ENCODE measurements around the gene ENTPD2. TPM values are rescaled to one million over a fixed set of nuclear protein-coding genes. Genes with fewer than 3 reads are reported as not detected.

The ENTPD2 gene
- total and polyA plus RNA-seq, 4 donors, result 5.7 to 50.7 (median 28.5) TPM

DNA sequence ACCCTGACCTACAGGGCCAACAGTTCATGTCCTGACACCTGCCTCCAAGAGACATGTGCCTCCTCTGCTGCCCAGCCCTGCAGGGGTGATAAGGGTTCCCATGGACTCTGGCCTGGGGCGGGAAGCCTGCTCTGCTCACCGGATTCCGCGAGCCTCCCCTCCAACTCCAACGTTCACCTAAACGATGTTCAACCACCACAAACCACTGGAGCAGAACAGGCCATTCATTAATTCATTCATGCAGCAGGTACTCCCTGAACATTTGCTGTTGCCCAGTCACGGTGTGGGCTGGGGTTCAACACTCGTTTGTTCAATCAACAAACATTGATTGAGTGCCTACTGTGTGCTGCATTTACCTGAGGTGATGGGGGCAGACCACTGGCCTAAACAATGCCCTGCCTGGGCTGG lies 20.1 kb upstream of the ENTPD2 start:
- no peaks in the 10 kb centered on the region for H3K9me3 ChIP-seq (ENCODE audit: control insufficient read depth, insufficient read depth, low read length)
- H3K4me3 ChIP-seq (ENCODE audit: low read depth, low read length), result no peak overlapping the region
- H3K4me1 ChIP-seq (ENCODE audit: control insufficient read depth, insufficient read depth, low read length), result peaks cover 47% of the 10 kb centered on the region
- 91% methylated on average over 8 of the region's 8 CpGs for WGBS (ENCODE audit: insufficient coverage)
- no peaks in the 10 kb centered on the region for H3K36me3 ChIP-seq (ENCODE audit: control insufficient read depth, insufficient read depth, low read length)
- no peak overlapping the region for H3K27ac ChIP-seq (ENCODE audit: low read depth, low read length)
- peaks cover 27% of the 10 kb centered on the region for H3K27me3 ChIP-seq (ENCODE audit: control insufficient read depth, insufficient read depth, low read length)
- DNase-seq (ENCODE audit: low read depth in 4 of 6, low spot score in 6 of 6), result no peak

DNA sequence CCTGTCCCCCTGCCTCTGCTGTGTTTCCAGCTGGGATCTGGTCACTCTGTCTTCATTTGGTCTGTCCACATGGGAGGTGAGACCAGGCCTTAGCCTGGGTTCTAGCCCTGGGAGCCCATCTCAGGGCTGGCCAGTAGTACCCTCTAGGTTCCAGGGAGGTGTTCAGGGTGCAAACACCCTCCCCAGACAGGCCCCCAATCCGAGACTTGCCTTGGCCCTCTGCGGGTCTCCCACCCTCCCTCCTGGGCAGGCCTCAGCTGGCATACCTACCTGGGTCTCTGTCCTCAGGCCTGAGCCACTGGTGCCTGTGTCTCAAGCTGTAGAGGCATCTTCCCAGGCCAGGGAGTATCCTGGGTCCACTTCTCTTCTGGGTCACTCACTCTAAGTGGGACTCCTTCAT lies 17.4 kb upstream of the ENTPD2 start:
- Histone ChIP-seq H3K4me1 (ENCODE audit: control insufficient read depth, insufficient read depth, low read length) (peaks cover 40% of the 10 kb centered on the region), H3K27ac (ENCODE audit: low read depth, low read length) (peak overlapping the region; percentile 91), H3K4me3 (ENCODE audit: low read depth, low read length) (no peak overlapping the region), H3K36me3 (ENCODE audit: control insufficient read depth, insufficient read depth, low read length) (peaks cover 9% of the 10 kb centered on the region), H3K27me3 (ENCODE audit: control insufficient read depth, insufficient read depth, low read length) (peaks cover 6% of the 10 kb centered on the region), H3K9me3 (ENCODE audit: control insufficient read depth, insufficient read depth, low read length) (no peaks in the 10 kb centered on the region)
- 89% methylated on average over 2 of the region's 2 CpGs for WGBS (ENCODE audit: insufficient coverage)
- DNase-seq (ENCODE audit: low read depth in 4 of 6, low spot score in 6 of 6), result no peak

DNA sequence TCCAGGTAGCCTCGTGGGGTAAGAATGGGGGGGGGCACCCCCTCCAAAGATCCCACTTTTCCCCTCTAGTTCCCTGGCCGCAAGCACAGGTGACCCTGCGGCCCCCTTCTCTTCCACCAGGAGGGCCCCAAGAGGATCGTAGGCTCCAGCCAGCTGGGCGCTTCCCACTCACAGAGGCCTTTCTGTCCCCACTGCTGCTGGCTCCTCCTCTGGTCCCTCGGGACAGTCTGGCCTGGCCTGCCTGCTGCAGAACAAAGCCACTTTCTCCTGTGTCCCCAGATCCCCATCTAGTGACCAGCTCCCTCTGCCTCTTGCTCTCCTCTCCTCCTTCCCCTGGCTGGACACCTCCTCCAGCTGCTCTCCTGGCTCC lies 17.0 kb upstream of the ENTPD2 start:
- DNase-seq (ENCODE audit: low read depth in 4 of 6, low spot score in 6 of 6), result peak in 2 of 6 donors; percentile 54 to 80
- 26% methylated on average over 5 of the region's 6 CpGs for WGBS (ENCODE audit: insufficient coverage)
- Histone ChIP-seq H3K4me3 (ENCODE audit: low read depth, low read length) (peak overlapping the region; percentile 50), H3K9me3 (ENCODE audit: control insufficient read depth, insufficient read depth, low read length) (no peaks in the 10 kb centered on the region), H3K36me3 (ENCODE audit: control insufficient read depth, insufficient read depth, low read length) (peaks cover 13% of the 10 kb centered on the region), H3K27me3 (ENCODE audit: control insufficient read depth, insufficient read depth, low read length) (peaks cover 6% of the 10 kb centered on the region), H3K4me1 (ENCODE audit: control insufficient read depth, insufficient read depth, low read length) (peaks cover 40% of the 10 kb centered on the region), H3K27ac (ENCODE audit: low read depth, low read length) (peak overlapping the region; percentile 91)

DNA sequence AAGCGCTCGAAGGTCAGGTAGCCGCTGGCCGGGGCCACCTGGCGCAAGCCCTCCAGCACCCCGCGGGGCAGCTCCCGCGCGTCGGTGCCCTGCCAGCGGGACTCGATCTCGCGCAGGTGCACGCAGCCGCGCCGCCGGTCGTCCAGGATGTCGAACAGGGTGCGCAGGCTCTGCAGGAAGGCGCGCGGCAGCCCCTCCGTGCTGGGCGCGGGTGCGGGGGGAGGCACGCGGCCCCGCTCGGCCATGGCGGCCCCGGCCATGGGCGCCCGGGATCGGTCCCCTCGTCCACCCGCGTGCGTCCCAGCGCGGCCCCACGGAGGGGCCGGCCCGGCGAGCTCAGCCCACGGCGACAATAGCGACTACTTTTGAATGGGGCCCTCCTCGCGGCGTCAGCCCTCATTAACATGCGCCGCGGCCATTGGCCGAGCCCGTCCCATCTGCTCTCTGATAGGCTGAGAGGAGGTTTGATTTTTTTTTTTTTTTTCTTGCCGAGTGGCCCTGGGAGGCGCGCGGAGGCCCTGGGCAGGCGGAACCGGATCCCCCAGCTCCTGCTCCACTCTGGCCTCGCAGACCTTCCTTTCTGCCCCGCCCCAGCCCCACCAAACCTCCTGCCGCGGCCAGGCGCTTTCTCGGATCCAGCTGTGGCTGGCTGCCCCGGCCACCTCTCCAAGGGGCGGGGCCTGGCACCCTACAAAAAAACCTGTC lies 16.5 kb upstream of the ENTPD2 start, which contains the start of gene SAPCD2:
Gene SAPCD2 (minus strand): TSS at position 357 of the 705 bp plus-strand sequence. CDS start 97 bp downstream, at position 260.
- Histone ChIP-seq H3K9me3 (ENCODE audit: control insufficient read depth, insufficient read depth, low read length) (no peaks in the 10 kb centered on the region), H3K4me1 (ENCODE audit: control insufficient read depth, insufficient read depth, low read length) (peaks cover 40% of the 10 kb centered on the region), H3K27ac (ENCODE audit: low read depth, low read length) (peak within 1 kb of the TSS; percentile 91), H3K27me3 (ENCODE audit: control insufficient read depth, insufficient read depth, low read length) (peaks cover 6% of the 10 kb centered on the region), H3K4me3 (ENCODE audit: low read depth, low read length) (peak within 1 kb of the TSS; percentile 50), H3K36me3 (ENCODE audit: control insufficient read depth, insufficient read depth, low read length) (peaks cover 18% of the 10 kb centered on the region)
- under 1% methylated on average over 62 of the region's 74 CpGs for WGBS (ENCODE audit: insufficient coverage)
- DNase-seq (ENCODE audit: low read depth in 4 of 6, low spot score in 6 of 6), result peak in 5 of 6 donors; percentile 59 to 95 (median 72)

DNA sequence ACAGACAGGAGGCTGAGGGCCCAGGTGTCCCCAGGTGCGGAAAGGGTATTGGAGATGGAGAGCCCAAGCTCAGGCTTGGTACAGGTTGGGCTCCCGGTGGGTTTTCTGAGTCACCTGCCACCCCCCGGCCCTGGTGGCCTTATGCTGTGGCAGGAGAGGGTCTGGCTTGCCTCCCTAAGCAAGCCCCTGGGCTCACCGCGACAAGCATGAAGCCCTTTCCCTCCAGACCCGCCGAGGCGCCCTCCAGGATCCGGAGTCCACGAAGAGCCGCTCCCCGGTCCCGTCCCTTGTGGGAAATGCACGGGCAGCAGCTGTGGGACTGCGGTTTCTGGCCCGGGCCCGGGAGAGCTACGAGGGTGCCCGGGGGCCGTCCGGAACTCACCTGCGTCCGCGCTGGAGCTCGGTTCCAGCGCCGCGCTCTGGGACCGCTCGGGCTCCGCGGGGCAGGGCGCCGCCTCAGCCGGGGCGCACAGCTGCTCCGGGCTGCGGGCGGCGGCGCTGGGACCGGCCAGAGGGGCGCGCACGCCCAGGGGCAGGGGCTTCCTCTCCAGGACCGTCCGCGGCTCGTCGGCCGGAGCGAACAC lies 15.7 kb upstream of the ENTPD2 start:
- Histone ChIP-seq H3K9me3 (ENCODE audit: control insufficient read depth, insufficient read depth, low read length) (no peaks in the 10 kb centered on the region), H3K4me3 (ENCODE audit: low read depth, low read length) (peak overlapping the region; percentile 22), H3K4me1 (ENCODE audit: control insufficient read depth, insufficient read depth, low read length) (peaks cover 40% of the 10 kb centered on the region), H3K36me3 (ENCODE audit: control insufficient read depth, insufficient read depth, low read length) (peaks cover 26% of the 10 kb centered on the region), H3K27ac (ENCODE audit: low read depth, low read length) (peak overlapping the region; percentile 27), H3K27me3 (ENCODE audit: control insufficient read depth, insufficient read depth, low read length) (peaks cover 6% of the 10 kb centered on the region)
- WGBS (ENCODE audit: insufficient coverage), result 4% methylated on average over 52 of the region's 52 CpGs
- no peak for DNase-seq (ENCODE audit: low read depth in 4 of 6, low spot score in 6 of 6)

DNA sequence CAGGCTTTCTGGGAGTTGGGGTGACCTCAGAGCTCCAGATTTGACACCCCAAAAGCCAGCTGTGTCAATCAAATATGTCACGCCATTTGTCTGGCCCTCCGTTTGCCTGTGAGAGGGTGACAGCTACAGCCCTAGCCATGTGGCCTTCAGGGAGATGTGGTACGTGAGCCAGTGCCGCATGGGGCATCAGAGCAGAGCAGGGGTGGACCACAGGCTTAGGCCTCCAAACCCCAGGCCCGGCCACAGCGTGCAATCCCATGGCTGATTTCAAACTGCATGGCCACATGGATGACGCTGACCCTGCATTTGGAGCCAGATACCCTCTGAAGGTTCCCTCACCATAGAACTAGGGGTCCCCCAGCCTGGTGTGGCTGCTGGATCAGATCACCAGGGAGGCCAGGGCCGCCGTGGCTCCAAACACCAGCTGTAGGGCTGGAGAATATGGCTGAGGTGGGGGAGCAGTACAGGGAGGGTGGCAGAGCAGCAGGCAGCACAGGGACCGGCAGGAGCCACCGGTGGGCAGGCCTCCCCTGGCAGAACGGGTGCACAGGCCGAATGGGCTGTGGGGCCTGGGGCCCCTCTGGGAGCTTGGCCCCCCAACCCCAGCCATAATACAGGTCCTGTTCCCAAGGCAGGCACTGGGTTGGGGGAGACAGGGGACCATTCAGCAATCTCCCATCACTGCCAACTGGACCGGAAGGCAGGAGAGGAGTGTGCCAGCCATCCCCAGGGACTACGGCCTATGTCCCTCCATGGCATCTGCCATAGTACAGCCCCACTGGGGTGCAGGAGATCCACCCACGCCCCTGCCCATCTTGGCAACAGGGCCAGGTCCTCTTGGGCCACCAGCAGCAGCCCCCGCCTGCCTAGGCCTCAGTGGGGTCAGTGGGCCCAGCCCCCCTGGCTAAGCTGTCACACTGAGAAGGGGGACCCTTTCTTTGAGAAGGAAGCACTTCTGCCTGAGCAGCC lies 15.0 kb upstream of the ENTPD2 start:
- 64% methylated on average over 17 of the region's 17 CpGs for WGBS (ENCODE audit: insufficient coverage)
- DNase-seq (ENCODE audit: low read depth in 4 of 6, low spot score in 6 of 6), result no peak
- peaks cover 47% of the 10 kb centered on the region for H3K4me1 ChIP-seq (ENCODE audit: control insufficient read depth, insufficient read depth, low read length)
- peaks cover 6% of the 10 kb centered on the region for H3K27me3 ChIP-seq (ENCODE audit: control insufficient read depth, insufficient read depth, low read length)
- H3K4me3 ChIP-seq (ENCODE audit: low read depth, low read length), result peak overlapping the region; percentile 22
- H3K9me3 ChIP-seq (ENCODE audit: control insufficient read depth, insufficient read depth, low read length), result no peaks in the 10 kb centered on the region
- H3K36me3 ChIP-seq (ENCODE audit: control insufficient read depth, insufficient read depth, low read length), result peaks cover 31% of the 10 kb centered on the region
- peak overlapping the region; percentile 27 for H3K27ac ChIP-seq (ENCODE audit: low read depth, low read length)

DNA sequence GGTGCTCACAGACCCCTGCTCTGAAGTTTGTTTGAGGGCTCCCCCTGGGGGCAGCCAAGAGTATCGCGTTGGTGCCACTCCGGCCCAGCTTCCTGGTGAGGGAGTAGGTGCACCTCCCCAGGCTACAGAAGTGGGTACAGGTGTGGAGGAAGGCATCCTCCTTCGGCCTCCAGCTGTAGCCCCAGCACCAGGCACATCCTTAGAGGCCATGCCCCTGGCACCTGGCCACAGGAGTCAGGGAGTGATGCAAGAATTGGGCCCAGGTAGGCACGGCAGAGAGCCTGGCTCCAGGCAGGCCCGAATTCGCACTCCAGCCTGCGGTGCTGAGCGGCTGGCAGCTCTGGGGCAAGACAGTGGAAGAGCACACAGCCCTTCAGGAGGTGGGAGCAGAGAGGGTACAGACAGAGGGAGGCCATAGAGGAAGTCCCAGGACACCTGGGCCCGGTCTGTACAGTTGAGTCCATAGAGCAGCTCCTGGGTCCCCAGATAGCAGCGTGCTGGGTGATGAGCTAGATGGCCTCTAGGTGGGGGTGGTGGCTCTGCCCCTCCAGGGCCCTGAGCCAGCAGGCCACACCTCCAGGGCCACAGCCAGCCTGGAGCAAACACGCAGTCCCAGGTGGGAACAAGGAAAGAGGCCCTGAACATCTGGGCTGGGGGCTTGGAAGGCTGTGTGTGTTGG lies 14.1 kb upstream of the ENTPD2 start:
- Histone ChIP-seq H3K4me3 (ENCODE audit: low read depth, low read length) (no peak overlapping the region), H3K27me3 (ENCODE audit: control insufficient read depth, insufficient read depth, low read length) (peaks cover 6% of the 10 kb centered on the region), H3K27ac (ENCODE audit: low read depth, low read length) (no peak overlapping the region), H3K9me3 (ENCODE audit: control insufficient read depth, insufficient read depth, low read length) (no peaks in the 10 kb centered on the region), H3K36me3 (ENCODE audit: control insufficient read depth, insufficient read depth, low read length) (peaks cover 39% of the 10 kb centered on the region), H3K4me1 (ENCODE audit: control insufficient read depth, insufficient read depth, low read length) (peaks cover 55% of the 10 kb centered on the region)
- 61% methylated on average over 12 of the region's 12 CpGs for WGBS (ENCODE audit: insufficient coverage)
- peak in 2 of 6 donors; percentile 75 to 84 for DNase-seq (ENCODE audit: low read depth in 4 of 6, low spot score in 6 of 6)

DNA sequence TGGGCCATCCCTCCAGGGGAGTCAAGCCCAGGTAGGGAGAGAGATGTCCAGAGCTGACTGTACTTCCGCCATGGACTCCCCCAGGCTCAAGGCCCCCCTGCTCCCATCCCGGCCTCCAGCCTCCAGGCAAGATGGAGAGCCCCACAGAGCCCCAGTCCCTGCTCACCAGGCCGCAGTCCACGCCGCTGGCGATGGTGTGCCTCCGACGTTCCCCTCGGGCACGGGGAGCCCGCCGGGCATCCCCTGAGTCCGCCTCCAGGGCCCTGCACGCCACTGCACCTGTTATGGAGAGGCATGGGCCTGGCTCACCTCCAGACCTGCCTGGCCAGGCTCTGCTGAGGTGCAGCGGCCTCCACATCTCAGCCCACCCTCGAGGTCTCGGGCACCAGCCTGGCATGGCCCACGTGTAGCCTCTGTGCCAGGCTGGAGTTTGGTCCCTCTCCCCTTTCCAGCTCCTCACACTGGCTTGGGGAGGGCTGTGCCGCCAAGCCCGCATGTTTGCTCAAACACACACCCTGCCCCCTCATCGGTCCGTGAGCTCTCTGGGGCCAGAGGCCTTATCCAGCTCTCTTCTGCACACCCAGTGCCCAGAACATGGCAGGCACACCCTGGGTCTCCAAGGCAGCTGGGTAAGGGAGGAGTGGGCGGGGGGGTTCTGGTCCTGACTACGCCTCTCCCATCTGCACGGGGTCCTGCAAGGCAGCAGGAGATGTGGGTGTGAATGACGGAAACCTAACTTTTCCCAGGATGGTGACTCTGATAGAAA lies 12.4 kb upstream of the ENTPD2 start:
- peaks cover 48% of the 10 kb centered on the region for H3K4me1 ChIP-seq (ENCODE audit: control insufficient read depth, insufficient read depth, low read length)
- H3K9me3 ChIP-seq (ENCODE audit: control insufficient read depth, insufficient read depth, low read length), result no peaks in the 10 kb centered on the region
- peaks cover 42% of the 10 kb centered on the region for H3K36me3 ChIP-seq (ENCODE audit: control insufficient read depth, insufficient read depth, low read length)
- H3K4me3 ChIP-seq (ENCODE audit: low read depth, low read length), result no peak overlapping the region
- WGBS (ENCODE audit: insufficient coverage), result 96% methylated on average over 26 of the region's 26 CpGs
- peaks cover 6% of the 10 kb centered on the region for H3K27me3 ChIP-seq (ENCODE audit: control insufficient read depth, insufficient read depth, low read length)
- no peak overlapping the region for H3K27ac ChIP-seq (ENCODE audit: low read depth, low read length)
- DNase-seq (ENCODE audit: low read depth in 4 of 6, low spot score in 6 of 6), result no peak
